Bronchial epithelial cell (primary cell): ENCODE results near the gene CLIC6. TPM values are rescaled to one million over a fixed set of nuclear protein-coding genes. Genes with fewer than 3 reads are reported as not detected.
"Not testable (repeated sequence)": the region's sequence is repeated elsewhere in the genome, so short reads cannot be mapped to it uniquely, and the experiment has no call there.

Source experiments
- DNase-seq: peaks from one replicate; pipeline ENCODE4 v3.0.0-alpha.2; 2010; ENCODE audit warnings: low read depth
- FAIRE-seq: peaks from 2 replicates; lab custom pipeline; 2011; peaks lifted over from hg19 to GRCh38; lab: Jason Lieb, UNC
- H3K27me3 ChIP-seq: 2 replicates; pipeline ENCODE4 v1.5.1; 2011; ENCODE audit warnings: low read length; ENCODE audit not compliant: control insufficient read depth, insufficient read depth
- H3K36me3 ChIP-seq: 2 replicates; pipeline ENCODE4 v1.5.1; 2011; ENCODE audit warnings: low read length; ENCODE audit not compliant: control insufficient read depth, insufficient read depth
- H3K4me3 ChIP-seq: 2 replicates; pipeline ENCODE4 v1.5.1; 2011; ENCODE audit warnings: mild to moderate bottlenecking, low read depth, low read length, control low read depth
- CTCF ChIP-seq: IDR thresholded peaks from 2 replicates; pipeline ENCODE4 v1.5.1; 2011; ENCODE audit warnings: mild to moderate bottlenecking, moderate library complexity, low read length, control low read depth, inconsistent platforms; ENCODE audit not compliant: insufficient read depth, severe bottlenecking
- total RNA-seq: library from RNA; depleted of rRNA; stranded (reverse); fragments of >200 nt; gene quantifications from 2 replicates; pipeline ENCODE4 v1.2.1, GENCODE V29; 2014

Gene CLIC6
- total RNA-seq, 1 donor from 2014 or later: not detected

GRCh38 chr21:34707876-34708325, 39.1 kb downstream of the CLIC6 start:
- TF ChIP-seq CTCF: no peak
- DNase-seq: no peak

GRCh38 chr21:34713621-34714020, 44.8 kb downstream of the CLIC6 start:
- H3K36me3 ChIP-seq: no peaks in the 10 kb centered on the region
- DNase-seq: no peak
- H3K27me3 ChIP-seq: peaks cover 5% of the 10 kb centered on the region
- FAIRE-seq: no peak
- no peak overlapping the region for H3K4me3 ChIP-seq
- TF ChIP-seq CTCF: no peak

More at GRCh38 chr21:34707876-34708325, 39.1 kb downstream of the CLIC6 start:
- Histone ChIP-seq H3K4me3 (no peak overlapping the region), H3K36me3 (no peaks in the 10 kb centered on the region), H3K27me3 (no peaks in the 10 kb centered on the region)
- no peak for FAIRE-seq

GRCh38 chr21:34715518-34715917, 46.7 kb downstream of the CLIC6 start:
- peaks cover 5% of the 10 kb centered on the region for H3K27me3 ChIP-seq
- no peak for DNase-seq
- H3K4me3 ChIP-seq: no peak overlapping the region
- TF ChIP-seq CTCF: no peak
- FAIRE-seq: no peak
- H3K36me3 ChIP-seq: no peaks in the 10 kb centered on the region

- Histone ChIP-seq H3K36me3 (no peaks in the 10 kb centered on the region), H3K27me3 (peaks cover 5% of the 10 kb centered on the region), H3K4me3 (no peak overlapping the region)
- no peak for TF ChIP-seq CTCF
- FAIRE-seq (peak; percentile 32), DNase-seq (no peak)
These were observed 47.3 kb downstream of the CLIC6 start for GRCh38 chr21:34715985-34716596.

GRCh38 chr21:34718529-34718928, 49.7 kb downstream of the CLIC6 start:
- DNase-seq, H3K36me3 ChIP-seq, H3K27me3 ChIP-seq, H3K4me3 ChIP-seq, FAIRE-seq: not testable (repeated sequence)

- peak; percentile 73 for TF ChIP-seq CTCF
- FAIRE-seq (no peak), DNase-seq (no peak)
- H3K4me3 ChIP-seq: no peak overlapping the region
- H3K36me3 ChIP-seq: no peaks in the 10 kb centered on the region
- H3K27me3 ChIP-seq: peaks cover 4% of the 10 kb centered on the region
These were observed 54.0 kb downstream of the CLIC6 start for GRCh38 chr21:34722684-34723300.
